ENCODE results near the gene ADGRV1.

DNA sequence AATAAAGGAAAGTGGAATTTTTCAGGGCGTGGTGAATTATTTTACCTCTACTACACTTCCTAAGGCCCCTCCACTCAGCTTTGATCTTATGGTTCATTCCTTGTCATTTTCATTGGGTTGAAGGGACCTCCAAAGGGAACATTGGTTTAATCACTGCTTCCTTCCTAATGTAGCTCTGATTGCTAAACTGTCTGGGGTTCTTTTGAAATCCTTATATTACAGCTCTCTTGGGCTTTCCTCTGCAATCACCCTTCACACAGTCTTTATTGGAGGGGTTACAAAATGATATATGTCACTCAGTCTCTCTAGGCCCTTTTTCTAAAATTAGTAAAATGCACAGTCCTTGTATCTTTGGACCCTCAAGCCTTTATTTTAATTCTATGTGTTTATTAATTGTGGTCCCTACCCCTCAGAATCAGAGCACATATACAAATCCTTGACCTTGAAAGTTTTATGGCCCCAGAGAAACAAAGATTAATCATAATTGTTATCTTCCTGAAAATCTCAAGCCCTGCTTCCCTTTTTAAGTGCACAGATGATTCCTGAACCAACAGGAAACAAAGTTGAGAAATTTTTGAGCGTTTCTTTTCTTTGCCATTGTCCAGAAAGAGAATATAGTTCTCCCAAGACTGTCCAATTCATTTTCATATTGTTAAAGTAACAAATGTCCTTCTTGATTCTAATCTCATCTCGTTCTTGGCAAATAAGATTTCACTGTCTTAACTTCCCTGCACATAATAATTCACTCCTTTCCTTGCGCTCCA is 494.6 kb downstream of the ADGRV1 start:
- TF ChIP-seq EZH2 (IDR thresholded peaks at IDR 0.05; ENCODE audit: borderline replicate concordance, low read depth, low read length, poor library complexity, severe bottlenecking), result no peak
- TF ChIP-seq CTCF (conservative IDR thresholded peaks at IDR 0.05; ENCODE audit: low read depth, low read length), result no peak

Data from A673 (cell line).